Panc1 (cell line): ENCODE data around the gene SPATA31D4.
"Not testable (repeated sequence)": the region's sequence is repeated elsewhere in the genome, so short reads cannot be mapped to it uniquely, and the experiment has no call there.

Experiments used
- CTCF ChIP-seq: fragments of 450-650 bp; IDR thresholded peaks from 2 replicates; pipeline ENCODE4 v1.5.1; 2017; ENCODE audit warnings: mild to moderate bottlenecking
- REST ChIP-seq, 2 experiments: IDR thresholded peaks; 2 replicates each; pipeline ENCODE4 v1.6.1; 2011 to 2012; ENCODE audit warnings: low read depth in 2 of 2, control low read depth in 1 of 2, low read length in 1 of 2, mild to moderate bottlenecking in 1 of 2, moderate library complexity in 1 of 2; ENCODE audit not compliant: insufficient read depth in 1 of 2
- SIN3A ChIP-seq: IDR thresholded peaks from 2 replicates; pipeline ENCODE4 v1.6.1; 2012; ENCODE audit warnings: low read depth, mild to moderate bottlenecking, low read length, moderate library complexity, borderline replicate concordance; ENCODE audit not compliant: insufficient read depth
- TCF7L2 ChIP-seq: IDR thresholded peaks from 2 replicates; pipeline ENCODE4 v1.6.1; 2011; ENCODE audit warnings: mild to moderate bottlenecking, low read depth, low read length, inconsistent platforms

GRCh38 chr9:81930147-81930546 lies 1.9 kb downstream of the SPATA31D4 start:
- not testable (repeated sequence) for TF ChIP-seq REST (IDR thresholded peaks at IDR 0.05; ENCODE audit: insufficient read depth in 1 of 2, low read depth in 2 of 2, low read length in 1 of 2); SIN3A; CTCF; TCF7L2
